ENCODE results near the gene MRPL37. TPM values are rescaled to one million over a fixed set of nuclear protein-coding genes. Genes with fewer than 3 reads are reported as not detected.

The MRPL37 gene
- polyA plus RNA-seq, 1 donor (not counting 4 experiments of a cell fraction or from before 2014, with no cell fraction given): 30.9 TPM

DNA sequence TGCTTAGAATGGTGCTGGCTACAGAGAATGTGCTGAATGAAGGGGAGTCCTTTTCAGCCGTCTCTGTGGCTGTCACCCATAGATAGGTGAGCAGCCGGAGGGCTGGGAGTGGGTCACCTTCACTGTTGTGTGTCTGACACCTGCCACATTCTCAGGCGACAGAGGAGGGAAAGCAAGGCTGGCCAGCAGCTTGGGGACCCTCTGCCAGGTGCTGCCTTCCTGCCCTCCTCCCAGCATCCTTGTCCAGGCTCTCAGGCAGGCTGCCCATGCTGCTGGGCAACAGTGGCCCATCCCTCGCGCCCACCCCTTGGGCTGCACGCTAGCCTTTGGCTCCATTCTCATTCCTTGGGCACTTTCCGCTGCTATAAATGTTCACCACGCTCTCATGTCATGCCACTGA, 22.2 kb upstream of the MRPL37 start:
- TF ChIP-seq EZH2 (IDR thresholded peaks at IDR 0.05; ENCODE audit: low read length): no peak
- TF ChIP-seq CTCF (optimal IDR thresholded peaks at IDR 0.05 in 1 of 3, IDR thresholded peaks at IDR 0.05 in 1 of 3, conservative IDR thresholded peaks at IDR 0.05 in 1 of 3; ENCODE audit: extremely low read depth in 1 of 3, insufficient read depth in 2 of 3, low read length in 3 of 3): no peak
- dilution Hi-C loops (cut with MboI; ENCODE audit: extremely low pct_ligation_motif_present, low sequenced_read_pairs): no loop called here
- Histone ChIP-seq H3K27ac (ENCODE audit: control insufficient read depth, insufficient read depth, low read length) (no peak overlapping the region), H3K4me2 (ENCODE audit: control insufficient read depth, extremely low read depth, insufficient read depth, low read depth, low read length) (no peak overlapping the region), H2AFZ (ENCODE audit: control insufficient read depth, low read length) (no peak overlapping the region), H3K9ac (ENCODE audit: control insufficient read depth, extremely low read depth, insufficient read depth, low read length) (no peak overlapping the region), H3K27me3 (ENCODE audit: control insufficient read depth, extremely low read depth, insufficient read depth, low read length) (no peaks in the 10 kb centered on the region), H3K9me3 (ENCODE audit: control insufficient read depth, low read depth, low read length) (no peaks in the 10 kb centered on the region), H3K36me3 (ENCODE audit: control insufficient read depth in 2 of 2, extremely low read depth in 1 of 2, insufficient read depth in 2 of 2, low read length in 2 of 2) (no peaks in the 10 kb centered on the region), H3K4me3 (ENCODE audit: control insufficient read depth in 2 of 3, extremely low read depth in 1 of 3, insufficient read depth in 2 of 3, low read depth in 1 of 3, low read length in 3 of 3) (no peak overlapping the region), H4K20me1 (ENCODE audit: control insufficient read depth, extremely low read depth, insufficient read depth, low read length) (no peaks in the 10 kb centered on the region), H3K4me1 (ENCODE audit: control insufficient read depth, extremely low read depth, insufficient read depth, low read length) (no peaks in the 10 kb centered on the region), H3K9me1 (ENCODE audit: control insufficient read depth, extremely low read depth, insufficient read depth, low read length) (no peaks in the 10 kb centered on the region), H3K79me2 (ENCODE audit: control insufficient read depth, insufficient read depth, low read length) (no peaks in the 10 kb centered on the region)
- FAIRE-seq (no peak), DNase-seq (ENCODE audit: low read depth, low spot score) (no peak)

- Histone ChIP-seq H3K79me2 (ENCODE audit: control insufficient read depth, insufficient read depth, low read length) (no peaks in the 10 kb centered on the region), H3K36me3 (ENCODE audit: control insufficient read depth in 2 of 2, extremely low read depth in 1 of 2, insufficient read depth in 2 of 2, low read length in 2 of 2) (no peaks in the 10 kb centered on the region), H4K20me1 (ENCODE audit: control insufficient read depth, extremely low read depth, insufficient read depth, low read length) (no peaks in the 10 kb centered on the region), H3K4me1 (ENCODE audit: control insufficient read depth, extremely low read depth, insufficient read depth, low read length) (no peaks in the 10 kb centered on the region), H3K9me1 (ENCODE audit: control insufficient read depth, extremely low read depth, insufficient read depth, low read length) (no peaks in the 10 kb centered on the region), H3K27ac (ENCODE audit: control insufficient read depth, insufficient read depth, low read length) (no peak overlapping the region), H3K4me3 (ENCODE audit: control insufficient read depth in 2 of 3, extremely low read depth in 1 of 3, insufficient read depth in 2 of 3, low read depth in 1 of 3, low read length in 3 of 3) (no peak overlapping the region), H3K27me3 (ENCODE audit: control insufficient read depth, extremely low read depth, insufficient read depth, low read length) (no peaks in the 10 kb centered on the region), H3K9me3 (ENCODE audit: control insufficient read depth, low read depth, low read length) (no peaks in the 10 kb centered on the region), H3K4me2 (ENCODE audit: control insufficient read depth, extremely low read depth, insufficient read depth, low read depth, low read length) (no peak overlapping the region), H2AFZ (ENCODE audit: control insufficient read depth, low read length) (no peak overlapping the region), H3K9ac (ENCODE audit: control insufficient read depth, extremely low read depth, insufficient read depth, low read length) (no peak overlapping the region)
- DNase-seq (ENCODE audit: low read depth, low spot score) (no peak), FAIRE-seq (no peak)
- TF ChIP-seq CTCF (optimal IDR thresholded peaks at IDR 0.05 in 1 of 3, IDR thresholded peaks at IDR 0.05 in 1 of 3, conservative IDR thresholded peaks at IDR 0.05 in 1 of 3; ENCODE audit: extremely low read depth in 1 of 3, insufficient read depth in 2 of 3, low read length in 3 of 3) (no peak), EZH2 (IDR thresholded peaks at IDR 0.05; ENCODE audit: low read length) (no peak)
- dilution Hi-C loops (cut with MboI; ENCODE audit: extremely low pct_ligation_motif_present, low sequenced_read_pairs): no loop called here
These were observed 21.5 kb upstream of the MRPL37 start for GRCh38 chr1:54178296-54179070.

All from keratinocyte (primary cell).